ENCODE measurements around the gene NBPF1.
A peak's percentile ranks its signal among the peaks of the same experiment; 100 is the strongest.
"Not testable (repeated sequence)": the region's sequence is repeated elsewhere in the genome, so short reads cannot be mapped to it uniquely, and the experiment has no call there.

NBPF1 gene

DNA sequence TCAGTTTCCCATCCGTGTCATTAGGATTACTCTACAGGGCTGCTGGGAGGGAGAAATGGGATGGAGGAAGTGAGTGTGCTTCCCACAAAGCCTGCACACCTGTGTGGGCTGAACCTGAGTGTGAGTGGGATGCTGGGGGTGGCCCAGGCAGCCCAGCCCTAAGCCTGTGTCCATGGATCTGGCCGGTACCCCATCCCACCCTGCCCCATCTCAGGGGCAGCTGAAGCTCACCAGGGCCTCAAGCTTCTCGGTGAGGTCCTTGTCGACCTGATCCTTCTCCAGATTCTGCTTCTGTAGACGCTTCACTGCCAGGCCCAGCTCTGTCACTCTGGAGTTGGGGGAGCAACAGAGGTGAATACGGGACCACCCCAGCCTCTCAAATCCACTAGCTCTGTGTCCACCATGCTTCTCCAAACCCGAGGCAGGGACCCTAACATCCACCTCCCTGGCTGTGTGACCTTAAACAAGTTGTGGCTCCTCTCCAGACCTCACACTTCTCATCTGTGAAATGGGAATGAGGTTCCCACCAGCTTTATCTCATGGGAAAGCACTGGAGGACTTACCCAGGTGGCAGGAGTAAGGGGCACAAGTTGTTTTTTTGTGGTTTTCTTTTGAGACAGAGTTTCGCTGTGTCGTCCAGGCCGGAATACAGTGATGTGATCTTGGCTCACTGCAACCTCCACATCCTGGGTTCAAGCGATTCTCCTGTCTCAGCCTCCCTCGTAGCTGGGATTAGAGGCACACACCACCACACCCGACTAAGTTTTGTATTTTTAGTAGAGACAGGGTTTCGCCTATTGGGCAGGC is 18.9 kb upstream of the NBPF1 start:
- H3K27me3 Mint-ChIP-seq, H3K4me3 Mint-ChIP-seq: not testable (repeated sequence)

DNA sequence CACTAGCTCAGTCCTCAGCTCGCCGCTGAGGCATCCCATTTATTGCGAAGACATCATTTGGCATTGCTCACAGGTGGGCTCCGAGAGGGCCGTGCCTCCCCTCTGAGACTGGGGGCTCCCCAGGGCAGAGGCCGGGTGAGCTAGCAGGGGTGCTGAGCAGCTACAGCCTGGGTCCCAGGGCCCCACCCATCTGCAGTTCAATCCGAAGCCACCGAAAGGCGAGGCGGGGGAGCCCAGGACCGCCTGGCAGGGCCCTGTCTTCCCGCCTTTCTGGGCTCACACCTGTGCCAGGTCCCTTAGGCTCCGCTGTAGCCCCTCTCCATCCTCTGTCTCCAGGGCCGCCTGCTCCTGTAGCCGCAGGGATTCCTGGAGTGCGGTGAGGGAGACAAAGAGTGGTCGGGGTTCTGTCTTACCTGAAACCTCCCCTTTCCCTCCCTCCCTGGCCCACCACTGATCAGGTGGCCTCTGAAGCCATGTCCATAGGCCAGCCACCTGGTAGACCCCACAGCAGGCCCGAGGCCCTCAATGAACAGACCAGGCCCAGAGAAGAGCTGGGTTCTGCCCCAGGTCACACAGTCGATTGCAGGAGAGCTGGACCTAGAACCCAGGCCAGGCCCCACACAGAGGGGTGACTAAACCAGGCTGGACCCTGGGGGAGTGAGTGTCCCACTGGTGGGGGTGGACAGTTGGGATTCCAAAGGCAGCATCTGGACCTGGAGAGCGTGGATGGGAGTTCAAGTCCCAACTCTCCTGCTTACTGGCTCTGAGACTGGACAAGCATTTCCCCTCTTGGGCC is 18.1 kb upstream of the NBPF1 start:
- H3K27me3 Mint-ChIP-seq: no peaks in the 10 kb centered on the region
- H3K9me3 Mint-ChIP-seq: no peaks in the 10 kb centered on the region
- H3K4me1 Mint-ChIP-seq (ENCODE audit: low read depth): no peaks in the 10 kb centered on the region
- peak overlapping the region; percentile 27 for H3K27ac Mint-ChIP-seq
- H3K4me3 Mint-ChIP-seq: no peak overlapping the region
- peaks cover 78% of the 10 kb centered on the region for H3K36me3 Mint-ChIP-seq (ENCODE audit: low read depth)
- DNase-seq: peak; percentile 38

More for the DNA sequence above, 18.9 kb upstream of the NBPF1 start:
- H3K4me1 Mint-ChIP-seq (ENCODE audit: low read depth); H3K9me3 Mint-ChIP-seq: not testable (repeated sequence)
- H3K36me3 Mint-ChIP-seq (ENCODE audit: low read depth): peaks cover 75% of the 10 kb centered on the region
- H3K27ac Mint-ChIP-seq: peak overlapping the region; percentile 27
- peak; percentile 31 for DNase-seq

DNA sequence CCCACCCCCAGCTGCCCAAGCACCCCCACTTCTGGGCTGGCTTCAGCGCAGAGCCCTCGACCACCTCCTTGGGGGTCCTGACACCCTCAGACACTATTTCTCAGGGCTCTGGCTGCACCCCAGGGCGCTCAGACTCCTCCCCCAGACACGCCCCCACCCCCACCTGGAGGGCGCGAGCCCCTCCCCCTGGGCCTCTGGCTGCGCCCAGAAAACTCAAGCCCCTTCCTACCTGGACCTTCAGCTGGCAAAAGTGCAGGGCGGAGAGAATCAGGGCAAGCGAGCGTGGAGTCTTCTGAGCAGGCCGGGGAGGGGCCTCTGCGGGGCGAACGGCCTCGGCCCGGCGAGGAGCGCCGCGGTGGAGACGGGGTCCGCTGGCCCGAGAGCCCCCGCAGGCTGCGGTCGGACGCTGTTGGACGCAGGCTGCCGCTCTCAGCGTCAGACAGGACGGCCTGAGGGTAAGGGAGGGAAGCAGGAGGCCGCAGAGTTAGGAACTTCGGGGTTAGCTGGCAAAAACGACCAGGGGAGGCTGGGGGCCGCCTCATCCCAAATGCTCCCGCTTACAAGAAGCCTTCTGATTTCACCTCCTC is 17.4 kb upstream of the NBPF1 start:
- H3K9me3 Mint-ChIP-seq: no peaks in the 10 kb centered on the region
- no peak overlapping the region for H3K27ac Mint-ChIP-seq
- H3K36me3 Mint-ChIP-seq (ENCODE audit: low read depth): peaks cover 78% of the 10 kb centered on the region
- peak; percentile 41 for DNase-seq
- no peak overlapping the region for H3K4me3 Mint-ChIP-seq
- H3K27me3 Mint-ChIP-seq: no peaks in the 10 kb centered on the region
- no peaks in the 10 kb centered on the region for H3K4me1 Mint-ChIP-seq (ENCODE audit: low read depth)

DNA sequence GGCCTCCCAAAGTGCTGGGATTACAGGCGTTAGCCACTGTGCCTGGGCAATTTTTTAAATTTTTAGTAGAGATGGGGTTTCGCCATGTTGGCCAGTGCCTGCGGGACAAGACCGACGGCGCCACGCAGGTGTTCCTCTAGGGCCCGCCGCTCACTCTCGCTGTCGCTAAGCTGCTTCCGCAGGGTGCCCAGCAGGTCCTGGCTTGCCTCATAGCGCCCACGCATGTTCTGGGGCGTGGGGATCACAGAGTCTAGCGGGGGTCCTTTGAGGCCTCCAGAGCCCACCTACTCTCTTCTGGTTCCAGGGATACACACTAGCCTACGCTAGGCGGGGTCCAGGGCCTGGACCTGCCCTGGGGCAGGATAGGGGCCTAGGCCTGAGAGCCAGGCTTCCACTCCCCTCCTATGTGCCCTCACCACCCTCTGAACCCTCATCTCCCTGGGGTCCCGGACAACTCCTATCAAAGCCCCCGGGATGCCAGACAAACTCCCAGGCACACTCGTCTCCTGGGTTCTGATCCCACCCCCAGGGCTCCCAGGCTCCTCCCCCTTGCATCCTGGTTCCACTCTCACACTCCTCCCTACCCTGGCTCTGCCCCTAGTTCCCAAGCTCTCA is 16.7 kb upstream of the NBPF1 start:
- peak; percentile 36 for DNase-seq
- not testable (repeated sequence) for H3K27me3 Mint-ChIP-seq; H3K4me1 Mint-ChIP-seq (ENCODE audit: low read depth); H3K9me3 Mint-ChIP-seq; H3K27ac Mint-ChIP-seq; H3K4me3 Mint-ChIP-seq
- H3K36me3 Mint-ChIP-seq (ENCODE audit: low read depth): peaks cover 77% of the 10 kb centered on the region

DNA sequence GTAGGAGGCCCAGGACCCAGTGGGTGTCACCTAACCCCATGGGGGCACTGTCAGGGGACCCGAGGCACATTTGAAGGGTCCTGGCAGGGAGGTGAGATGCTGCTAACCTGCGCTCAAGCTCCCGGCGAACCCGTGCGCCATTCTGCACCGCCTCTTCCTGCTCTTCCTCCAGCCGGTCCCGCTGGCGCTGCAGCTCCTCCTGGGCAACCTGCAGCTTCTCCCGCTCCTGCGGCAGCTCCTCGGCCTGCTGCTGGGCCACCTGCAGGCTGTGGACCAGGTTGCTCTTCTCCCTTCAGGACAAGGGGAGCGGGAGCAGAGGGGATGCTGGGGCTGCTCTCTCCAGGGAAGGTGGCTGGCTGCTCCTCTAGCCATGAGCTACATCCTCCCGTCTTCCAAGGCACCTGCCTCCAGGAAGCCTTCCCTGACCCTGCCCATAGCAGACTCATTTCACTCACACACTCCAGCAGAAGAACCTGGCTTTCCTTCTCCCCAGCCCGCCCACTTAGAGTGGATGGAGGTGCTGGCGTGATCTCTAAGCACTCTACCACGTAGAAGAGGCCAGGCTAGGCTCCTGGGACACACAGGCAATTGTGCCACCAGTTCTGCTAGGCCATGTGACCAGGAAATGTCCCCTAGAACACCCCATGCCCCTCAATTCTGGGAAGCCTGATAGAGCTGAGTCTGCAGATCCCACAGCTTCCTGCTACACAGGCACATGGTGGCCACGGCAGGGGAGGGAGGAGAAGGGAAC is 15.2 kb upstream of the NBPF1 start:
- H3K27me3 Mint-ChIP-seq: no peaks in the 10 kb centered on the region
- H3K36me3 Mint-ChIP-seq (ENCODE audit: low read depth): peaks cover 63% of the 10 kb centered on the region
- H3K4me3 Mint-ChIP-seq: no peak overlapping the region
- DNase-seq: peak; percentile 39
- no peaks in the 10 kb centered on the region for H3K4me1 Mint-ChIP-seq (ENCODE audit: low read depth)
- peak overlapping the region; percentile 11 for H3K27ac Mint-ChIP-seq
- H3K9me3 Mint-ChIP-seq: no peaks in the 10 kb centered on the region

DNA sequence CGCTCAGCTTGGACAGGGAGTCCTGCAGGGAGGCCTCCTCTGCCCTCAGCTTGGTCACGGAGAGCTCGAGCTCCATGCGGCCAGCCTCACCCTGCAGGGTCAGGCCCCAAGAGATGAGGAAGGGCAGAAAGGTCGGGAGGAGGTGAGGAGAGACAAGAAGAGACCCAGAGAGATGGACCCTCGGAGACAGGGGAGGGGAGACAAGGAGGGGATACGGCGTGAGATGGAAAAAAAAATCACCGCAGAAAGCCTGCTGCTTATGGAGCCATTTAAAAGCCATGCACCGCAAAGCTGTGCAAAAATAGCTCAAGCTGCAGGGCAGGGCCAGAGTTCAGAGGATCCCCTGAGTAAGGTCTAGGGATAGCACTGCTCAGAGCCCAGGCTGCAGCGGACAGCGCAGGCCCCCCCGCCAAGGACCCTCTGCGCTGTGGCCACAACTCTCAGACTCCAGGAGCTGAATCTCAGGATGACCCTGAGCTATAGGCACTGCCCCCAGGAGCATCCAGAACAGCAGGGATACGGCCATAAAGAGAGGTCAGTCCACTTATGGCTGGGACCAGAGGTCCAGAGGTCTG is 13.1 kb upstream of the NBPF1 start:
- H3K27ac Mint-ChIP-seq; H3K4me3 Mint-ChIP-seq; H3K27me3 Mint-ChIP-seq; DNase-seq; H3K9me3 Mint-ChIP-seq; H3K4me1 Mint-ChIP-seq (ENCODE audit: low read depth): not testable (repeated sequence)
- peaks cover 43% of the 10 kb centered on the region for H3K36me3 Mint-ChIP-seq (ENCODE audit: low read depth)

DNA sequence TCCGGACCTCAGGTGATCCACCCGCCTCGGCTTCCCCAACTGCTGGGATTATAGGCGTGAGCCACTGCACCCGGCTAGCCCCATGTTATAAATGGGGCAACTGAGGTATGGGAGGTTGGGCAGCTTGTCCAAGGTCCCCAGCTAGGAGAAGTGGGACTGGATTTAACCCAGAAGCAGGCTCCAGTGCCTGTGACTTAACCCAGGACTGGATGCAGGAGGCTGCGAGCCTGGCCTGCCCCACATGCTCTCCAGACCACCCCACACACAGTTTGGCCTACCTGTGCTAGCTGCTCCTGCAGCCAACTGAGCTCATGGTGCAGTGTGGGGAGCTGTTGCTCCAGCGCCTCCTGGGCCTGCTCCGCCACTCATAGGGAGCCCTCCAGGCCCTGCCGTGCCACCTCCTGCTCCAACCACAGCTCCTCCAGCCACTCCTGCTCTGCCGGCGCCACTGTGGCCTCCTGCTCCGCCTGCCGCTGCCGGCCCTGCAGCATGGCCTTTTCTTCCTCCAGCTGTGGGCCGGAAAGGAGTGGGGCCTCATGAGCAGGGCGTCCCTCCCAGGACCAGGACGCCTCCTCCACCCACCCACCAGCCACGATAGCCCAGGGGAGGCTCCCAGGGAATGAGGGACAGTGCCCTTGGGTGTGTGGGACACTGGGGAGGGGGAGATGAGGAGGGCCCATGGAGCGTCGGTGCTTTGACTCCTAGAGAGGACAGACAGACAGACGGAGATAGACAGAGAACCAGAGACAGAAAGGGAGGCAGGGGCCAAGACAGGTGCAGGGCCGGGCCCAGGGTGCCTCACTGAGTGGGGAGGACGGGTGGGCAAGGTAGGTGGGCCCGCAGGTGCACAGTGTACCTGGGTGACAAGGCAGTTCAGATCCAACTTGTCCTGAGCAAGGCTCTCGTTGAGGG is 12.4 kb upstream of the NBPF1 start:
- H3K9me3 Mint-ChIP-seq: no peaks in the 10 kb centered on the region
- H3K27ac Mint-ChIP-seq: no peak overlapping the region
- H3K36me3 Mint-ChIP-seq (ENCODE audit: low read depth): peaks cover 37% of the 10 kb centered on the region
- DNase-seq: peak; percentile 41
- no peaks in the 10 kb centered on the region for H3K27me3 Mint-ChIP-seq
- no peak overlapping the region for H3K4me3 Mint-ChIP-seq
- no peaks in the 10 kb centered on the region for H3K4me1 Mint-ChIP-seq (ENCODE audit: low read depth)

DNA sequence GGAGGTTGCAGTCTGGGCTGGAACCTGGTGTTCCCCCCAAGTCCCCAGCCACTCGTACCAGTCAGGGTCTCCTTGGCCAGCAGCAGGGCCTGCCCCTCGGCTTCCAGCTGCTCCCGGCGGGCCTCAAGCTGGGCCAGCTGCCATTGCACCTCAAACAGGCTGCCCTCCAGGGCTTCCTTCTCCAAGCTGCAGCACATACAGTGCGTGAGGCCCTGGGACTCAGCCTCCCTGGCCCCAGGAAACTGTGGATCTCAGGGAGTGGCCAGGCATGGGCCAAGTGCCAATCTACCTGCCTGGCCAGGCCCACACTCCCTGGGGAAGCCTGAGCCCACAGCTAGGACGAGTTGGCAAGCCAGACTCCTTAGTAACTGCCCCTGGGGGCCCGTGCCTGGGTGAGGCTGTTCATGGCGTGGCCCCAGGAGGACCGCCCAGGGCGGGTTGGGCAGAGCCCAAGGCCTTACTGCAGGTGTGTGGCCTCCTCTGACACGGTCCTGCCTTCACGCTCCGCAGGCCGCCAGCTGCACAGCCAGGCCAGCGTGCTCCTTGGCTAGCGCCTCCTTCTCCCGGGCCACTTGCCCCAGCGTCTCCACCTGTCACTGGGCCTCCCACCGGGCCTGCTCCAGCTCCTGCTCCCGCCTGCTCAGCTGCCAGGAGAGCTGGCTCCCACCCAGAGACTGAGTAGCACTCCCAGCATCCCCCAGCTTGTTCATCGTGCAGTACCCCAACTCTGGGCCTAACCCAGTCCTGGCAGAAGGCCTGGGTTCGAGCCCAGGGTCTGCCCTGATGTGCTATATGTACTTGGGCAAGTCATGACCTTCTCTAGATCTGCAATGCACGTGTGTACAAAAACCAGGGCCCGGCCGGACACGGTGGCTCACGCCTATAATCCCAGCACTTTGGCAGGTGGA is 10.7 kb upstream of the NBPF1 start:
- H3K4me1 Mint-ChIP-seq (ENCODE audit: low read depth); H3K4me3 Mint-ChIP-seq; H3K27me3 Mint-ChIP-seq; H3K27ac Mint-ChIP-seq; H3K9me3 Mint-ChIP-seq: not testable (repeated sequence)
- peaks cover 20% of the 10 kb centered on the region for H3K36me3 Mint-ChIP-seq (ENCODE audit: low read depth)
- peak; percentile 49 for DNase-seq

DNA sequence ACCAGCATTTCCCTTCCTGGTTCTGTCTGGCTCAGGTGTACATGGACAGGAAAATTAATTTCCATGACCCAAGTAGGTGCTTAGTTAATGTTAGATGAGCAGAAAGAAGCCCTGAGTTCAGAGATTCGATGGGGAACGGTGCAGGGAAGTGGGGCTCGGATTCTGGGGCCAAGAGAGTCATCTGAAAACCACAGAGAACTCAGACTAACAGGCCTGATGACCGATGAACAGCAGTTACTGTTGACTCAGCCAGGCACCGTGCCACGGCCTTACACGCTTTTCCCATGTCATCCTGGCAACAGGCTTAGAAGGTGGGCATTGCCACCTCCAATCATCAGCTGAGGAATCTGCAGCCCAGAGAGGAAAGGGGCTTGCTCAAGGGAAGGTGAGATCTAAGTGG is 10.0 kb upstream of the NBPF1 start:
- H3K27ac Mint-ChIP-seq; H3K4me3 Mint-ChIP-seq; H3K27me3 Mint-ChIP-seq; H3K4me1 Mint-ChIP-seq (ENCODE audit: low read depth); H3K9me3 Mint-ChIP-seq: not testable (repeated sequence)
- peak; percentile 34 for DNase-seq
- H3K36me3 Mint-ChIP-seq (ENCODE audit: low read depth): peaks cover 13% of the 10 kb centered on the region

DNA sequence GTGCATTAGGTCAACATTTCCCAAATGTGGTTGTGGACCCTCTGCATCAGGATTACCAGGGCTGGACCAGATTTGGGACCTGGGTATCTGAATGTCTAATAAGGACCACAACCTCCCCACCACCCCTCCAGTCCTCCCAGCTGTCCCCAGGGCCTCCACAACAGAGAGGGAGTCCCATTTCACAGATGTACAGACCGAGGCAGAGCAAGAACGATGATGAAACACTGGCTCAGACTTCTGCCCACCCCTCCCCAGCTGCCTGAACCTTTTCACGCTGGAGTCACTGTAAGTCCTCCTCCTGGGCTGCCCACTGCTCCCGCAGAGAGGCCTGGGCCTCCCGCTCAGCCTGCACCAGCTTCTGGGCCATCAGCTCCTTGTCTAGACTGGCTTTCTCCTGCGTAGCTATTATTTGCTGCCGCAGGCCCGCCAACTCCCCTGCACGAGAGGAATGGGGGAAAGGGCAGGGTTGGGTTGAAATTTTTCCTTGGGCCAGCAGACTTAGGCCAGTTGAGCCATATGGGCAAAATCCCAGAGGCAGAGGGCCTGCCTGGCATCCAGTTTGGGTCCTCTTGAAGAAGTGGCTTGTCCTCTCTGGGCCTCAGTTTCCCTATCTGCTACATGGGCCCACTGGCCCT is 8.4 kb upstream of the NBPF1 start:
- not testable (repeated sequence) for H3K27me3 Mint-ChIP-seq; H3K9me3 Mint-ChIP-seq; H3K36me3 Mint-ChIP-seq (ENCODE audit: low read depth); H3K4me1 Mint-ChIP-seq (ENCODE audit: low read depth); H3K27ac Mint-ChIP-seq; H3K4me3 Mint-ChIP-seq
- DNase-seq: peak; percentile 37

DNA sequence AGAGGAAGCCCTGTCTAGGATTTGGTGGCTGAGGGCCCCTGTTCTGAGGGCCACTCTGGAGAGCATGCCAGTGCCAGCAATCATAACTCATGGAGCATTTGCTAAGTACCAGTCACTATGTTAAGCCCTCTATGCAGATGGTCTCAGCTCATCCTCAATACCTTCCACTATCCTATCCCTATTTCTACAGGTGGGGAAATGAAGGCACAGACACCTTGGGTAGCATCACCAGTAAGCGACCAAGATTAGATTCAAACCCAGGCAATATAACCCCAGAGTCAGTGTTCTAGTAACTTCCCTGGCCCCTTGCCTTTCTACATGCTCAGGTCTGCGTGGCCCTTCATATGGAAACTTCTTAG is 7.9 kb upstream of the NBPF1 start:
- H3K4me3 Mint-ChIP-seq: no peak overlapping the region
- DNase-seq: no peak
- no peaks in the 10 kb centered on the region for H3K36me3 Mint-ChIP-seq (ENCODE audit: low read depth)
- H3K9me3 Mint-ChIP-seq: no peaks in the 10 kb centered on the region
- no peaks in the 10 kb centered on the region for H3K27me3 Mint-ChIP-seq
- no peak overlapping the region for H3K27ac Mint-ChIP-seq
- H3K4me1 Mint-ChIP-seq (ENCODE audit: low read depth): no peaks in the 10 kb centered on the region

DNA sequence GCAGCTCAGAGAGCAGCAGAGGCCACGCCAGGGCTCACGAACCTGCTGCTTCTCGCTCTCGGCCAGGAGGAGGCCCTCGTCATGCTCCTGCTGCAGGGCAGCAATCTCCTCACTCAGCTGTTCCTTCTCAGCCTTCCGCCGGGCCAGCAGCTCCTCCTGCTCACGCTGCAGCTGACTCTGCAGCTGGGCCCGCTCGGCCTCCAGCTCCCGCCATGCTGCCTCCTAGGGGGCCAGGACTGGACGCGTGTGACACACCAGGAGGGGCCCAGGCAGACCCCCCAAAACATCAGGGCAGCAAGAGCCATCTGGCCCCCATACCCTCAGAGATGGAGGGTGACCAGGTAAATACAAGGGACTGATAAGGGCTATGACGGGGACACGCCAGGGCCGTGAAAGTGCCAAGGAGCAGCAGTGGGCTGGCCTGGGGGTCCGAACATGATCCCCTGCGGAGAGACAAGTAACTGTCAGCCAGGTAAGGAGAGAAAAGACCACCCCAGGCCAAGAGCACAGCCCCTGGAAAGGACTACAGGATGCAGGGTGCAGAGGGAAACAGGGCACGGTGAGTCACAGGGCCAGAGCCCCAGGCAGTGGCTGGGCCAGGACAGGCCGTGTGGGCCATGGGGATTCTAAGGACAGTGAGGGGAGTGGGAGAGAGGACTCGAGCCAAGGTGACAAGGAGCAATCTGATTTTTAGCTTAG is 6.6 kb upstream of the NBPF1 start:
- H3K36me3 Mint-ChIP-seq (ENCODE audit: low read depth); H3K4me3 Mint-ChIP-seq; H3K27me3 Mint-ChIP-seq; H3K4me1 Mint-ChIP-seq (ENCODE audit: low read depth); H3K9me3 Mint-ChIP-seq; H3K27ac Mint-ChIP-seq: not testable (repeated sequence)
- peak; percentile 36 for DNase-seq

Measured in activated T-cell treated with anti-CD3 and anti-CD28 coated beads, Interleukin-2, amount 50 U/mL, for 24 hours (primary cell).